Measurements from ENCODE around the gene KCNG2. TPM values are rescaled to one million over a fixed set of nuclear protein-coding genes. Genes with fewer than 3 reads are reported as not detected.

KCNG2 gene
- total and polyA plus RNA-seq, 2 of the 8 experiments (the other 6 are each of a cell fraction or from before 2014, with no cell fraction given): 0.19 to 0.74 TPM

DNA sequence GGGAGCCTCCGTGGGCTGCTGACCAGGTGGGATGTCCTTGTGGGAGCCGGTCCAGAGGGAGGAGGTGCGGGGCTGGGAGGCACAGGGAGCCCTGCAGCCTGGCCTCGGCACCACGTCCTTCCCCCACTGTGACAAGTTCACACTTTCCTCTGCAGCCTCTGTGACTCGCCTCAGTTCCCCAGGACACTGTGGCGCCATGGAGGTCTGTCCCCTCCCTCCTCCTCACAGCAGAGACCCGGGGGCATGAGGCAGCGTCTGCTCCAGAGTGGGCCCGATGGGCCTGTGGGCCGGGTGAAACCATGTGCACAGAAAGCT, 27.3 kb upstream of the KCNG2 start:
- TF ChIP-seq CHD2 (IDR thresholded peaks at IDR 0.05; ENCODE audit: low read length): no peak
- no peak for TF ChIP-seq YY1 (IDR thresholded peaks at IDR 0.05; ENCODE audit: low read depth, low read length)
- no peak for TF ChIP-seq POLR2AphosphoS5 (IDR thresholded peaks at IDR 0.05; ENCODE audit: low read depth, low read length)
- no peak for TF ChIP-seq CEBPB (IDR thresholded peaks at IDR 0.05; ENCODE audit: low read depth, low read length)
- no peak for TF ChIP-seq KDM4A (IDR thresholded peaks at IDR 0.05; ENCODE audit: low read depth, low read length, severe bottlenecking)
- no peak for TF ChIP-seq BACH1 (IDR thresholded peaks at IDR 0.05; ENCODE audit: low read length)
- no peak for TF ChIP-seq POU5F1 (IDR thresholded peaks at IDR 0.05; ENCODE audit: low read depth, low read length)
- TF ChIP-seq EP300 (IDR thresholded peaks at IDR 0.05; ENCODE audit: borderline replicate concordance in 1 of 2, low read depth in 2 of 2, low read length in 2 of 2): no peak
- FAIRE-seq: no peak

More for the DNA sequence above, 27.3 kb upstream of the KCNG2 start:
- Histone ChIP-seq H4K20me1 (replicated peaks in 1 of 2; ENCODE audit: control insufficient read depth in 1 of 2, insufficient read depth in 2 of 2, low read length in 2 of 2) (no peaks in the 10 kb centered on the region), H2AFZ (ENCODE audit: low read length) (no peak overlapping the region), H2BK20ac (ENCODE audit: low read length) (no peak overlapping the region), H3K9me3 (ENCODE audit: insufficient read depth in 2 of 2, low read depth in 1 of 2, low read length in 1 of 2) (peaks cover 10 to 11% of the 10 kb centered on the region in 2 experiments), H2BK12ac (ENCODE audit: low read depth, low read length) (no peak overlapping the region), H3K23me2 (ENCODE audit: low read depth, low read length) (no peaks in the 10 kb centered on the region), H3K4me1 (replicated peaks in 1 of 4; ENCODE audit: control insufficient read depth in 3 of 4, insufficient read depth in 4 of 4, low read length in 3 of 4) (no peaks in the 10 kb centered on the region), H3K79me2 (ENCODE audit: control insufficient read depth in 1 of 2, insufficient read depth in 2 of 2, low read length in 2 of 2) (no peaks in the 10 kb centered on the region), H2BK120ac (replicated peaks; ENCODE audit: low read depth, low read length) (no peak overlapping the region), H3K27me3 (replicated peaks in 1 of 4; ENCODE audit: control insufficient read depth in 3 of 4, extremely low read depth in 1 of 4, insufficient read depth in 3 of 4, low read length in 3 of 4) (no peaks in the 10 kb centered on the region), H2BK5ac (ENCODE audit: low read depth, low read length) (no peak overlapping the region), H3K79me1 (ENCODE audit: low read depth, low read length) (no peaks in the 10 kb centered on the region; the same call in 1 of the 2 replicates), H4K8ac (ENCODE audit: extremely low read depth, insufficient read depth, low read length) (no peak overlapping the region), H3K23ac (ENCODE audit: insufficient read length) (no peak overlapping the region), H2AK5ac (ENCODE audit: low read depth, low read length) (no peak overlapping the region), H3K4me2 (ENCODE audit: insufficient read depth in 1 of 2, low read depth in 2 of 2, low read length in 2 of 2) (no peak overlapping the region), H3K4ac (replicated peaks; ENCODE audit: insufficient read length, low read depth, low read length) (no peak overlapping the region), H3K9ac (replicated peaks in 1 of 4; ENCODE audit: extremely low read depth in 1 of 4, low read depth in 3 of 4, low read length in 3 of 4) (no peak overlapping the region), H4K91ac (replicated peaks; ENCODE audit: insufficient read length, low read length) (no peak overlapping the region), H3K18ac (ENCODE audit: extremely low read depth, low read length) (no peak overlapping the region), H3K36me3 (ENCODE audit: control insufficient read depth in 2 of 4, insufficient read depth in 4 of 4, low read length in 3 of 4) (no peaks in the 10 kb centered on the region), H3K4me3 (ENCODE audit: extremely low read depth in 1 of 4, insufficient read depth in 2 of 4, low read depth in 3 of 4, low read length in 4 of 4) (no peak overlapping the region), H3K14ac (ENCODE audit: insufficient read length) (no peak overlapping the region), H2BK15ac (ENCODE audit: low read length) (no peak overlapping the region), H4K5ac (ENCODE audit: insufficient read length, low read depth, low read length) (no peak overlapping the region), H3K56ac (replicated peaks; ENCODE audit: insufficient read length, low read depth, low read length) (no peak overlapping the region), H3K27ac (ENCODE audit: low read depth, low read length) (no peak overlapping the region)
- ChIA-PET CTCF (ENCODE audit: partially characterized antibody) (no interaction called here), POLR2A (ENCODE audit: partially characterized antibody) (interaction anchor here (1.0 kb wide), 1 partner anchor 22 kb away, joined by 3 read pairs; no protein-coding TSS in a partner anchor)
- WGBS, 2 experiments (ENCODE audit: extremely low coverage in 1 of 2, insufficient coverage in 1 of 2, insufficient read length in 1 of 2, insufficient replicate concordance in 2 of 2, low coverage in 1 of 2, low lambda C conversion rate in 2 of 2, missing lambda C conversion rate in 1 of 2): 75% methylated on average over 8 of the region's 11 CpGs; no CpG with 5 or more reads in 1 of the 2 experiments
- peak in 1 of 2 experiments; percentile 40 for DNase-seq (ENCODE audit: low read depth in 1 of 2, low spot score in 2 of 2)

All from H1 (cell line).